Measurements from ENCODE around the gene CXXC4.

Gene CXXC4

DNA sequence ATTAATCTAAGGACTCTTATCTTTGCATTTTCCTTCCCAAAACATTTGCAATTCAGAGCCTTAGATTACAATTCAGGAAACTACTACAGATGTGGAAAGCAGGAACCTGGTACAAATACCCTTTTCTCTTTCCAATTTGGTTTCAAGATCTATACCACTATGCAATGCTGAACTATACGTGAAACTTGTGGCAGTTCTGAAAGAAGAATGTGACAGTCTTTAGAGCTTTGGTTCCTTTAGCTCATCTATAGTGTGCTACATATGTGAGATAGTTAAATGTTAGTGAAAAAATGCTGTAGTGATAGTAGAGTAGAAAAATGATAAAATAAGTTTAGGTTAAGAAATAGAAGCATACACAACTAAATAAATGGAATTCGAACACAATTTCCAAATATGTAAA is 50.0 kb downstream of the CXXC4 start:
- TF ChIP-seq ZFX (IDR thresholded peaks at IDR 0.05; ENCODE audit: borderline replicate concordance): no peak
- TF ChIP-seq, protein P1, sequence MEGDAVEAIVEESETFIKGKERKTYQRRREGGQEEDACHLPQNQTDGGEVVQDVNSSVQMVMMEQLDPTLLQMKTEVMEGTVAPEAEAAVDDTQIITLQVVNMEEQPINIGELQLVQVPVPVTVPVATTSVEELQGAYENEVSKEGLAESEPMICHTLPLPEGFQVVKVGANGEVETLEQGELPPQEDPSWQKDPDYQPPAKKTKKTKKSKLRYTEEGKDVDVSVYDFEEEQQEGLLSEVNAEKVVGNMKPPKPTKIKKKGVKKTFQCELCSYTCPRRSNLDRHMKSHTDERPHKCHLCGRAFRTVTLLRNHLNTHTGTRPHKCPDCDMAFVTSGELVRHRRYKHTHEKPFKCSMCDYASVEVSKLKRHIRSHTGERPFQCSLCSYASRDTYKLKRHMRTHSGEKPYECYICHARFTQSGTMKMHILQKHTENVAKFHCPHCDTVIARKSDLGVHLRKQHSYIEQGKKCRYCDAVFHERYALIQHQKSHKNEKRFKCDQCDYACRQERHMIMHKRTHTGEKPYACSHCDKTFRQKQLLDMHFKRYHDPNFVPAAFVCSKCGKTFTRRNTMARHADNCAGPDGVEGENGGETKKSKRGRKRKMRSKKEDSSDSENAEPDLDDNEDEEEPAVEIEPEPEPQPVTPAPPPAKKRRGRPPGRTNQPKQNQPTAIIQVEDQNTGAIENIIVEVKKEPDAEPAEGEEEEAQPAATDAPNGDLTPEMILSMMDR (IDR thresholded peaks at IDR 0.05): no peak
- H3K27ac ChIP-seq: no peak overlapping the region

DNA sequence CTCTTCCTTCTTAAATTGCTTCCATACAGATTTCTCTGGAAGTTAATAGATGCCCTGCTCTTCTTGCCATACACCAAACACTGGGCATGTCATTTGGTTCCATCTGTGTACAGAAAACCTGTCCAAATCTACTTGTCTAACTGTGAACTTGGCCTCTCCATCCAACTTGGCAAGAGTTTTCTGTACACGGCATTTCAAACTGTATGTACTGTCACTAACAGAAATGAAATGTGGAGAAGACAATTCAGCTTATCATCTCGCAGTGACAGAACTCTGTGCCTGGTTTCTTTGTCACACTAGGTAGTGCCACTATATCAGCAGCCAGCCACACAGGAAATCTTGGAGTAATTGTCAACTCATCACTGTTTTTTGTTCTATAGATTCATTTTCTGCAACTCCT is 58.2 kb downstream of the CXXC4 start:
- TF ChIP-seq, protein P1 (IDR thresholded peaks at IDR 0.05): no peak
- no peak for TF ChIP-seq ZFX (IDR thresholded peaks at IDR 0.05; ENCODE audit: borderline replicate concordance)
- no peak overlapping the region for H3K27ac ChIP-seq

- no peak overlapping the region for H3K27ac ChIP-seq
- TF ChIP-seq, protein P1 (IDR thresholded peaks at IDR 0.05): no peak
- TF ChIP-seq ZFX (IDR thresholded peaks at IDR 0.05; ENCODE audit: borderline replicate concordance): no peak
These were observed 65.4 kb downstream of the CXXC4 start for GRCh38 chr4:104429150-104429741.

- TF ChIP-seq, protein P1 (IDR thresholded peaks at IDR 0.05): no peak
- H3K27ac ChIP-seq: no peak overlapping the region
These were observed 68.7 kb downstream of the CXXC4 start for GRCh38 chr4:104425948-104426347.

GRCh38 chr4:104424989-104425388 is 69.7 kb downstream of the CXXC4 start:
- TF ChIP-seq, protein P1 (IDR thresholded peaks at IDR 0.05): no peak
- no peak for TF ChIP-seq ZFX (IDR thresholded peaks at IDR 0.05; ENCODE audit: borderline replicate concordance)
- no peak overlapping the region for H3K27ac ChIP-seq

- H3K27ac ChIP-seq: no peak overlapping the region
These were observed 70.2 kb downstream of the CXXC4 start for GRCh38 chr4:104424475-104424941.

GRCh38 chr4:104421566-104421965 is 73.1 kb downstream of the CXXC4 start:
- no peak overlapping the region for H3K27ac ChIP-seq
- TF ChIP-seq, protein P1 (IDR thresholded peaks at IDR 0.05): no peak
- TF ChIP-seq ZFX (IDR thresholded peaks at IDR 0.05; ENCODE audit: borderline replicate concordance): no peak

More at GRCh38 chr4:104424475-104424941, 70.2 kb downstream of the CXXC4 start:
- TF ChIP-seq ZFX (IDR thresholded peaks at IDR 0.05; ENCODE audit: borderline replicate concordance): no peak
- TF ChIP-seq, protein P1 (IDR thresholded peaks at IDR 0.05): no peak
